Aorta (tissue), 5 donors: Measurements from ENCODE around the gene PCDHA5. TPM values are rescaled to one million over a fixed set of nuclear protein-coding genes. Genes with fewer than 3 reads are reported as not detected.
"Not testable (repeated sequence)": the region's sequence is repeated elsewhere in the genome, so short reads cannot be mapped to it uniquely, and the experiment has no call there.

Experiments
- ATAC-seq: fragments of 200-7000 bp; cut with Tn5 transposase; one replicate; pipeline ENCODE4 v1.9.1; 2022; ENCODE audit warnings: moderate library complexity; ENCODE audit not compliant: low FRiP score
- DNase-seq, 2 donors: peaks; one replicate each; pipeline ENCODE4 v3.0.0-alpha.2; 2020
- H3K27ac ChIP-seq, 2 donors: one replicate each; pipeline ENCODE4 v1.5.1; 2013; ENCODE audit warnings: low read length in 2 of 2, mild to moderate bottlenecking in 2 of 2, moderate library complexity in 2 of 2, control low read depth in 1 of 2, inconsistent platforms in 1 of 2, low read depth in 1 of 2
- H3K27me3 ChIP-seq, 2 donors: one replicate each; pipeline ENCODE4 v1.6.1; 2013; ENCODE audit warnings: control low read depth in 1 of 2, low read length in 1 of 2, mild to moderate bottlenecking in 1 of 2, moderate library complexity in 1 of 2; ENCODE audit not compliant: insufficient read depth in 2 of 2, control insufficient read depth in 1 of 2
- H3K36me3 ChIP-seq, 2 donors: one replicate each; pipeline ENCODE4 v1.6.1; 2013; ENCODE audit warnings: control low read depth in 1 of 2, low read length in 1 of 2, mild to moderate bottlenecking in 1 of 2; ENCODE audit not compliant: insufficient read depth in 2 of 2, control insufficient read depth in 1 of 2
- H3K4me1 ChIP-seq, 2 donors: one replicate each; pipeline ENCODE4 v1.6.1; 2013; ENCODE audit warnings: low read length in 2 of 2, control low read depth in 1 of 2, mild to moderate bottlenecking in 1 of 2, moderate library complexity in 1 of 2; ENCODE audit not compliant: insufficient read depth in 2 of 2, control insufficient read depth in 1 of 2
- H3K4me3 ChIP-seq, 2 donors: one replicate each; pipeline ENCODE4 v1.5.1; 2013; ENCODE audit warnings: low read length in 2 of 2, control low read depth in 1 of 2, mild to moderate bottlenecking in 1 of 2
- H3K9me3 ChIP-seq: one replicate; pipeline ENCODE4 v1.6.1; 2013; ENCODE audit warnings: mild to moderate bottlenecking, low read length; ENCODE audit not compliant: control insufficient read depth
- WGBS, 2 donors: extraction: QIAGEN DNeasy Blood & Tissue Kit; methylation state at CpG; one replicate each; pipeline ENCODE4 v1.1.7; 2013; 5-methylcytosine and 5-hydroxymethylcytosine counted together
- intact Hi-C, 2 donors: fragments of 100-400 bp; cut with DNase I; formaldehyde crosslinking; loops; one replicate each; pipeline versions ENCODE4 v1.14.2 to v1.15.0; 2022
- polyA plus RNA-seq, 2 donors: library from polyadenylated mRNA; stranded (reverse); fragments of 200-250 nt; gene quantifications; one replicate each; pipeline ENCODE4 v1.2.3, GENCODE V29; 2013
- total RNA-seq, 2 donors: library from RNA; stranded (reverse); fragmentation: NEBNext Ultra II Directional; extraction: Animal tissue kit (Norgen Biotek cat#: 25700); gene quantifications; one replicate each; pipeline ENCODE4 v1.2.1, GENCODE V29; 2021
- donor health status: healthy with polysubstance abuse.
- donor health status: Bipolar disorder and iron deficiency.
- donor health status: DM: no; HTN: no; CAD: no.
- donor health status: DM: no; HTN: no; CAD: no.
- donor health status: DM: yes; HTN: yes; CAD: no.

The PCDHA5 gene
- total and polyA plus RNA-seq, 4 donors: 0.08 to 0.26 (median 0.24) TPM; not detected in 1

DNA sequence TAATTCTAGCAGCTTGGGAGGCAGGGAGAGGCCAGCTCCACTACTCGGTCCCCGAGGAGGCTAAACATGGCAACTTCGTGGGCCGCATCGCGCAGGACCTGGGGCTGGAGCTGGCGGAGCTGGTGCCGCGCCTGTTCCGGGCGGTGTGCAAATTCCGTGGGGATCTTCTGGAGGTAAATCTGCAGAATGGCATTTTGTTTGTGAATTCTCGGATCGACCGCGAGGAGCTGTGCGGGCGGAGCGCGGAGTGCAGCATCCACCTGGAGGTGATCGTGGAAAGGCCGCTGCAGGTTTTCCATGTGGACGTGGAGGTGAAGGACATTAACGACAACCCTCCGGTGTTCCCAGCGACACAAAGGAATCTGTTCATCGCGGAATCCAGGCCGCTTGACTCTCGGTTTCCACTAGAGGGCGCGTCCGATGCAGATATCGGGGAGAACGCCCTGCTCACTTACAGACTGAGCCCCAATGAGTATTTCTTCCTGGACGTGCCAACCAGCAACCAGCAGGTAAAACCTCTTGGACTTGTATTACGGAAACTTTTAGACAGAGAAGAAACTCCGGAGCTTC is 13.1 kb downstream of the PCDHA5 start:
- ATAC-seq, intact Hi-C loops, DNase-seq, H3K27ac ChIP-seq, H3K4me3 ChIP-seq, H3K36me3 ChIP-seq, H3K4me1 ChIP-seq, H3K27me3 ChIP-seq: not testable (repeated sequence)
- 12 to 16% methylated on average over 26 to 27 of the region's 38 CpGs for WGBS, 2 donors
- H3K9me3 ChIP-seq: peaks cover 21% of the 10 kb centered on the region

DNA sequence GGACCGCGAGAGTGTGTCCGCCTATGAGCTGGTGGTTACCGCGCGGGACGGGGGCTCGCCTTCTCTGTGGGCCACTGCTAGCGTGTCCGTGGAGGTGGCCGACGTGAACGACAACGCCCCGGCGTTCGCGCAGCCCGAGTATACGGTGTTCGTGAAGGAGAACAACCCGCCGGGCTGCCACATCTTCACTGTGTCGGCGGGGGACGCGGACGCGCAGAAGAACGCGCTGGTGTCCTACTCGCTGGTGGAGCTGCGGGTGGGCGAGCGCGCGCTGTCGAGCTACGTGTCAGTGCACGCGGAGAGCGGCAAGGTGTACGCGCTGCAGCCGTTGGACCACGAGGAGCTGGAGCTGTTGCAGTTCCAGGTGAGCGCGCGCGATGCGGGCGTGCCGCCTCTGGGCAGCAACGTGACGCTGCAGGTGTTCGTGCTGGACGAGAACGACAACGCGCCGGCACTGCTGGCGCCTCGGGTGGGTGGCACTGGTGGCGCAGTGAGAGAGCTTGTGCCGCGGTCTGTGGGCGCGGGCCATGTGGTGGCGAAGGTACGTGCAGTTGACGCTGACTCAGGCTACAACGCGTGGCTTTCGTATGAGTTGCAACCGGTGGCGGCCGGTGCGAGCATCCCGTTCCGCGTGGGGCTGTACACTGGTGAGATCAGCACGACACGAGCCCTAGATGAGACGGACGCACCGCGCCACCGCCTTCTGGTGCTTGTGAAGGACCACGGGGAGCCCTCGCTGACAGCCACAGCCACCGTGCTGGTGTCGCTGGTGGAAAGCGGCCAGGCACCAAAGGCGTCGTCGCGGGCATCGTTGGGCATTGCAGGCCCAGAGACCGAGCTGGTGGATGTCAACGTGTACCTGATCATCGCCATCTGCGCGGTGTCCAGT is 14.5 kb downstream of the PCDHA5 start:
- H3K4me3 ChIP-seq: no peak overlapping the region
- peaks cover 14% of the 10 kb centered on the region for H3K9me3 ChIP-seq
- H3K36me3 ChIP-seq: no peaks in the 10 kb centered on the region
- intact Hi-C loops: no loop called here
- H3K4me1 ChIP-seq: no peaks in the 10 kb centered on the region
- no peak overlapping the region for H3K27ac ChIP-seq
- DNase-seq: peak in 1 of 2 donors; percentile 71
- H3K27me3 ChIP-seq: no peaks in the 10 kb centered on the region
- ATAC-seq: no peak
- WGBS, 2 donors: 33 to 36% methylated on average over 100 to 103 of the region's 103 CpGs

DNA sequence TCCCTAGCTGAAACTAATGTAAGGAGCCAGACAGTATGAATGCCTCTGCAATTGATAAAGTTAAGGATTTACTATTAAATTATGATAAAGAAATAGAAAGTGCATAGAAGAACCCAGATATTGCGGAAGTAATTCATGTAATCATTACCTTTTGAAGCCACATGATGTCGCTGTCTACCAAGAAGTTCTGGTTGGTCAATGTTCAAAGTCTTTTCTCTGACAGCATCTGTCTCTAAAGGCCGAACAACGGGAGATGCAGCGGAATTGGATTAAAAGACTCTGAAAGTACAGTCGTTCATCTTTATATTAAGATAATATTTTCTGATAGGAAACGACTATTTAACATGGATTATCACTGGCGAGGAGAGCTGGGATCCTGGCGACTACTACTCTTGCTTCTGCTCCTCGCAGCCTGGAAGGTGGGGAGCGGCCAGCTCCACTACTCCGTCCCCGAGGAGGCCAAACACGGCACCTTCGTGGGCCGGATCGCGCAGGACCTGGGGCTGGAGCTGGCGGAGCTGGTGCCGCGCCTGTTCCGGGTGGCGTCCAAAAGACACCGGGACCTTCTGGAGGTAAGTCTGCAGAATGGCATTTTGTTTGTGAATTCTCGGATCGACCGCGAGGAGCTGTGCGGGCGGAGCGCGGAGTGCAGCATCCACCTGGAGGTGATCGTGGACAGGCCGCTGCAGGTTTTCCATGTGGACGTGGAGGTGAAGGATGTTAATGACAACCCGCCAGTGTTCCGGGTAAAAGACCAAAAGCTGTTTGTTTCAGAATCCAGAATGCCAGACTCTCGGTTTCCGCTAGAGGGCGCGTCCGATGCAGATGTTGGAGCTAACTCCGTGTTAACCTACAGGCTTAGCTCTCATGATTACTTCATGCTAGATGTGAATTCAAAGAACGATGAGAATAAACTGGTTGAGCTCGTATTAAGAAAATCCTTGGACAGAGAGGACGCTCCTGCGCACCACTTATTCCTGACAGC is 19.9 kb downstream of the PCDHA5 start, which contains the start of gene PCDHA8:
Gene PCDHA8 (plus strand): TSS at position 210 of the 985 bp plus-strand sequence. CDS start 135 bp downstream, at position 345.
- Histone ChIP-seq H3K27me3 (peaks cover 0 to 1% of the 10 kb centered on the region in 2 donors), H3K9me3 (peaks cover 6% of the 10 kb centered on the region), H3K27ac (no peak within 1 kb of the TSS), H3K4me3 (no peak within 1 kb of the TSS), H3K36me3 (no peaks in the 10 kb centered on the region), H3K4me1 (no peaks in the 10 kb centered on the region)
- 11 to 23% methylated on average over 44 to 47 of the region's 47 CpGs for WGBS, 2 donors
- intact Hi-C loops: no loop called here
- DNase-seq (no peak), ATAC-seq (no peak)

DNA sequence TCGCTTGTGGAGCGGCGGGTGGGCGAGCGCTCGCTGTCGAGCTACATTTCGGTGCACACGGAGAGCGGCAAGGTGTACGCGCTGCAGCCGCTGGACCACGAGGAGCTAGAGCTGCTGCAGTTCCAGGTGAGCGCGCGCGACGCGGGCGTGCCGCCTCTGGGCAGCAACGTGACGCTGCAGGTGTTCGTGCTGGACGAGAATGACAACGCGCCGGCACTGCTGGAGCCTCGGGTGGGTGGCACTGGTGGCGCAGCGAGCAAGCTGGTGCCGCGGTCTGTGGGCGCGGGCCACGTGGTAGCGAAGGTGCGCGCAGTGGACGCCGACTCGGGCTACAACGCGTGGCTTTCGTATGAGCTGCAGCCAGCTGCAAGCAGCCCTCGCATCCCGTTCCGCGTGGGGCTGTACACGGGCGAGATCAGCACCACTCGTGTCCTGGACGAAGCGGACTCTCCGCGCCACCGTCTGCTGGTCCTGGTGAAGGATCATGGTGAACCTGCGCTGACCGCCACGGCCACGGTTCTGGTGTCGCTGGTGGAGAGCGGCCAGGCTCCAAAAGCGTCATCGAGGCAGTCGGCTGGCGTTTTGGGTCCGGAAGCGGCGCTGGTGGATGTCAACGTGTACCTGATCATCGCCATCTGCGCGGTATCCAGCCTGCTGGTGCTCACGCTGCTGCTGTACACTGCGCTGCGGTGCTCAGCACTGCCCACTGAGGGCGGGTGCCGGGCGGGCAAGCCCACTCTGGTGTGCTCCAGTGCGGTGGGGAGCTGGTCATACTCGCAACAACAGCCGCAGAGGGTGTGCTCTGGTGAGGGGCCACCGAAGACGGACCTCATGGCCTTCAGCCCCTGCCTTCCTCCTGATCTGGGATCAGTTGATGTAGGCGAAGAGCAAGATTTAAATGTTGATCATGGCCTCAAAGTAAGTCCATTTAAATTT is 21.7 kb downstream of the PCDHA5 start:
- Histone ChIP-seq H3K4me3 (no peak overlapping the region), H3K27ac (no peak overlapping the region), H3K27me3 (peaks cover 0 to 1% of the 10 kb centered on the region in 2 donors), H3K36me3 (no peaks in the 10 kb centered on the region), H3K4me1 (no peaks in the 10 kb centered on the region), H3K9me3 (peaks cover 4% of the 10 kb centered on the region)
- intact Hi-C loops: no loop called here
- ATAC-seq (no peak), DNase-seq (peak in 1 of 2 donors; percentile 72)
- WGBS, 2 donors: 38% methylated on average over 87 of the region's 87 CpGs; no CpG with 5 or more reads in 1 of the 2 donors

DNA sequence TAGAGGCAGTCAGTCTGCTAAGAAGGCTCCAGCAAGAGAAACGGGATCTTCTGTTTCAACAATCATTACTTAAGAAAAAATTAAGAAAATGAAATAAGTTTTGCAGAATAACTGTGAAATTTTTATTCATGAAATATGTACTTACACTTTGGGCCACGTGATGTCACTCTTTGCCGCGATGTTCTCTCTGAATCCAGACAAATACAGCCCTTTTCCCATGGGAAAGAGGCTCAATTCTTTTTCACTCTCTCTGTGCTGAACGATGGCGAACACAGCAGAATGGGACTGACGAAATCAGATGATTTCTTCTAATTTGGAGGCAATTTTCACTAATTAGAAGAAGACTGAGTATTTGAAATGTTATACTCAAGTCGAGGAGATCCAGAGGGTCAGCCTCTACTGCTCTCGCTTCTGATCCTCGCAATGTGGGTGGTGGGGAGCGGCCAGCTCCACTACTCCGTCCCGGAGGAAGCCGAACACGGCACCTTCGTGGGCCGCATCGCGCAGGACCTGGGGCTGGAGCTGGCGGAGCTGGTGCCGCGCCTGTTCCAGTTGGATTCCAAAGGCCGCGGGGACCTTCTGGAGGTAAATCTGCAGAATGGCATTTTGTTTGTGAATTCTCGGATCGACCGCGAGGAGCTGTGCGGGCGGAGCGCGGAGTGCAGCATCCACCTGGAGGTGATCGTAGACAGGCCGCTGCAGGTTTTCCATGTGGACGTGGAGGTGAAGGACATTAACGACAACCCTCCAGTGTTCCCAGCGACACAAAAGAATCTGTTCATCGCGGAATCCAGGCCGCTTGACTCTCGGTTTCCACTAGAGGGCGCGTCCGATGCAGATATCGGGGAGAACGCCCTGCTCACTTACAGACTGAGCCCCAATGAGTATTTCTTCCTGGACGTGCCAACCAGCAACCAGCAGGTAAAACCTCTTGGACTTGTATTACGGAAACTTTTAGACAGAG is 27.0 kb downstream of the PCDHA5 start, which contains the start of gene PCDHA9:
Gene PCDHA9 (plus strand): TSS at position 244 of the 964 bp plus-strand sequence. CDS start 114 bp downstream, at position 358.
- H3K27ac ChIP-seq, H3K36me3 ChIP-seq, H3K27me3 ChIP-seq, DNase-seq, H3K4me1 ChIP-seq, intact Hi-C loops, ATAC-seq, H3K4me3 ChIP-seq: not testable (repeated sequence)
- peaks cover 15% of the 10 kb centered on the region for H3K9me3 ChIP-seq
- 13% methylated on average over 46 of the region's 48 CpGs; no CpG with 5 or more reads in 1 of the 2 donors for WGBS, 2 donors

DNA sequence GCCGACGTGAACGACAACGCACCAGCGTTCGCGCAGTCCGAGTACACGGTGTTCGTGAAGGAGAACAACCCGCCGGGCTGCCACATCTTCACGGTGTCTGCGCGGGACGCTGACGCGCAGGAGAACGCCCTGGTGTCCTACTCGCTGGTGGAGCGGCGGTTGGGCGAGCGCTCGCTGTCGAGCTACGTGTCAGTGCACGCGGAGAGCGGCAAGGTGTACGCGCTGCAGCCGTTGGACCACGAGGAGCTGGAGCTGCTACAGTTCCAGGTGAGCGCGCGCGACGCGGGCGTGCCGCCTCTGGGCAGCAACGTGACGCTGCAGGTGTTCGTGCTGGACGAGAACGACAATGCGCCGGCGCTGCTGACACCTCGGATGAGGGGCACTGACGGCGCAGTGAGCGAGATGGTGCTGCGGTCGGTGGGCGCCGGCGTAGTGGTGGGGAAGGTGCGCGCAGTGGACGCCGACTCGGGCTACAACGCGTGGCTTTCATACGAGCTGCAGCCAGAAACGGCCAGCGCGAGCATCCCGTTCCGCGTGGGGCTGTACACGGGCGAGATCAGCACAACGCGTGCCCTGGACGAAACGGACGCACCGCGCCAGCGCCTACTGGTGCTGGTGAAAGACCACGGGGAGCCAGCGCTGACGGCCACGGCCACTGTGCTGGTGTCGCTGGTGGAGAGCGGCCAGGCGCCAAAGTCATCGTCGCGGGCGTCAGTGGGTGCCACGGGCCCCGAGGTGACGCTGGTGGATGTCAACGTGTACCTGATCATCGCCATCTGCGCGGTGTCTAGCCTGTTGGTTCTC is 28.6 kb downstream of the PCDHA5 start:
- H3K27me3 ChIP-seq, H3K27ac ChIP-seq, intact Hi-C loops, H3K4me3 ChIP-seq, DNase-seq, ATAC-seq, H3K4me1 ChIP-seq, H3K36me3 ChIP-seq: not testable (repeated sequence)
- H3K9me3 ChIP-seq: peaks cover 15% of the 10 kb centered on the region
- WGBS, 2 donors: 33% methylated on average over 101 of the region's 101 CpGs; no CpG with 5 or more reads in 1 of the 2 donors
